HEK293 (cell line): ENCODE data around the gene KLK15.

ENCODE experiments used
- CTCF ChIA-PET: fragments of 350-600 bp; formaldehyde crosslinking; extraction: SDS; loops from one replicate; lab custom pipeline; 2021; ENCODE audit warnings: antibody characterized with exemption; lab: Yijun Ruan, JAX
- POLR2A ChIA-PET: fragments of 300-600 bp; formaldehyde crosslinking; extraction: SDS; loops from one replicate; lab custom pipeline; 2020; ENCODE audit warnings: antibody characterized with exemption, inconsistent platforms; lab: Yijun Ruan, JAX
- H3K27ac ChIP-seq: fragments of 200-500 bp; sonication (Bioruptor generic); 2 replicates; pipeline ENCODE4 v1.5.1; 2014; ENCODE audit warnings: low read depth, low read length, control low read depth, inconsistent platforms; ENCODE audit errors: extremely low read depth
- H3K36me3 ChIP-seq, 2 experiments: fragments of 200-500 bp in 1 of 2; sonication (Bioruptor generic) in 1 of 2; 1 replicate in 1 of 2; 2 replicates in 1 of 2; pipeline ENCODE4 v1.5.1; 2014 to 2017; ENCODE audit warnings: inconsistent platforms in 2 of 2, low read length in 2 of 2; ENCODE audit not compliant: control insufficient read depth in 2 of 2, insufficient read depth in 1 of 2
- H3K4me1 ChIP-seq: fragments of 200-500 bp; sonication (Bioruptor generic); 2 replicates; pipeline ENCODE4 v1.5.1; 2014; ENCODE audit warnings: mild to moderate bottlenecking, low read length, inconsistent platforms; ENCODE audit not compliant: control insufficient read depth, insufficient read depth
- H3K4me3 ChIP-seq: 2 replicates; pipeline ENCODE4 v1.5.1; 2011; ENCODE audit warnings: low read depth, mild to moderate bottlenecking, control low read depth, low read length, moderate library complexity
- H3K9me3 ChIP-seq: fragments of 200-500 bp; sonication (Bioruptor generic); 2 replicates; pipeline ENCODE4 v1.5.1; 2014; ENCODE audit warnings: low read depth, low read length, inconsistent platforms; ENCODE audit not compliant: control insufficient read depth, insufficient read depth
- HOXC10 ChIP-seq: sonication (generic); formaldehyde crosslinking; IDR thresholded peaks from 2 replicates; pipeline ENCODE4 v1.8.1; 2023; ENCODE audit warnings: mild to moderate bottlenecking, missing genetic modification reagents
- HOXD13 ChIP-seq: sonication (generic); formaldehyde crosslinking; IDR thresholded peaks from 2 replicates; pipeline ENCODE4 v1.8.0; 2022; ENCODE audit warnings: missing genetic modification reagents, borderline replicate concordance
- REPIN1 ChIP-seq: fragments of 450-650 bp; formaldehyde crosslinking; IDR thresholded peaks from 2 replicates; pipeline ENCODE4 v1.5.1; 2017; ENCODE audit warnings: missing biosample characterization, missing genetic modification characterization, low read depth
- SCRT2 ChIP-seq: fragments of 450-650 bp; formaldehyde crosslinking; IDR thresholded peaks from 2 replicates; pipeline ENCODE4 v1.5.1; 2016; ENCODE audit warnings: missing biosample characterization, missing genetic modification characterization
- TSHZ1 ChIP-seq: fragments of 450-650 bp; formaldehyde crosslinking; IDR thresholded peaks from 2 replicates; pipeline ENCODE4 v1.5.1; 2016; ENCODE audit warnings: missing biosample characterization, missing genetic modification characterization, borderline replicate concordance
- ZBTB26 ChIP-seq: fragments of 450-650 bp; formaldehyde crosslinking; optimal IDR thresholded peaks from 2 replicates; pipeline ENCODE3; 2016; ENCODE audit warnings: missing biosample characterization, mild to moderate bottlenecking, missing genetic modification characterization
- ZEB2 ChIP-seq: fragments of 450-650 bp; formaldehyde crosslinking; IDR thresholded peaks from 2 replicates; pipeline ENCODE4 v1.5.1; 2016; ENCODE audit warnings: missing biosample characterization, missing genetic modification characterization
- ZFP37 ChIP-seq: fragments of 450-650 bp; formaldehyde crosslinking; IDR thresholded peaks from 2 replicates; pipeline ENCODE4 v1.5.1; 2016; ENCODE audit warnings: missing biosample characterization, missing genetic modification characterization
- ZNF2 ChIP-seq: fragments of 450-650 bp; formaldehyde crosslinking; IDR thresholded peaks from 2 replicates; pipeline ENCODE4 v1.5.1; 2016; ENCODE audit warnings: missing biosample characterization, missing genetic modification characterization
- ZNF404 ChIP-seq: fragments of 450-650 bp; formaldehyde crosslinking; IDR thresholded peaks from 2 replicates; pipeline ENCODE4 v1.5.1; 2017; ENCODE audit warnings: missing biosample characterization, missing genetic modification characterization
- ZNF426 ChIP-seq: fragments of 450-650 bp; formaldehyde crosslinking; IDR thresholded peaks from 2 replicates; pipeline ENCODE4 v1.5.1; 2017; ENCODE audit warnings: missing biosample characterization, missing genetic modification characterization, mild to moderate bottlenecking, inconsistent platforms, moderate library complexity
- ZNF473 ChIP-seq: fragments of 450-650 bp; formaldehyde crosslinking; IDR thresholded peaks from 2 replicates; pipeline ENCODE4 v1.5.1; 2017; ENCODE audit warnings: missing biosample characterization, missing genetic modification characterization
- ZNF600 ChIP-seq: fragments of 450-650 bp; formaldehyde crosslinking; IDR thresholded peaks from 2 replicates; pipeline ENCODE4 v1.5.1; 2016; ENCODE audit warnings: missing biosample characterization, missing genetic modification characterization
- ZNF660 ChIP-seq: fragments of 450-650 bp; IDR thresholded peaks from 2 replicates; pipeline ENCODE4 v1.5.1; 2018; ENCODE audit warnings: missing biosample characterization, mild to moderate bottlenecking, missing genetic modification characterization
- ZNF664 ChIP-seq: fragments of 450-650 bp; formaldehyde crosslinking; IDR thresholded peaks from 2 replicates; pipeline ENCODE4 v1.5.1; 2016; ENCODE audit warnings: missing biosample characterization, missing genetic modification characterization
- ZNF76 ChIP-seq: fragments of 450-650 bp; formaldehyde crosslinking; IDR thresholded peaks from 2 replicates; pipeline ENCODE4; 2016; ENCODE audit warnings: low read depth, missing biosample characterization, missing genetic modification characterization, borderline replicate concordance
- ZNF768 ChIP-seq: fragments of 450-650 bp; formaldehyde crosslinking; IDR thresholded peaks from 2 replicates; pipeline ENCODE4 v1.5.1; 2018; ENCODE audit warnings: missing biosample characterization, mild to moderate bottlenecking, missing genetic modification characterization
- ZSCAN16 ChIP-seq: fragments of 450-650 bp; formaldehyde crosslinking; IDR thresholded peaks from 2 replicates; pipeline ENCODE4 v1.5.1; 2016; ENCODE audit warnings: missing biosample characterization, missing genetic modification characterization
- ZSCAN18 ChIP-seq: fragments of 450-650 bp; formaldehyde crosslinking; IDR thresholded peaks from 2 replicates; pipeline ENCODE4 v1.5.1; 2016; ENCODE audit warnings: missing biosample characterization, missing genetic modification characterization
- TF ChIP-seq, protein P1 (sequence below): fragments of 450-650 bp; formaldehyde crosslinking; IDR thresholded peaks from 2 replicates; pipeline ENCODE4 v1.5.1; 2017; ENCODE audit warnings: missing biosample characterization, missing genetic modification characterization
- TF ChIP-seq, protein P2 (sequence below): fragments of 450-650 bp; formaldehyde crosslinking; IDR thresholded peaks from 2 replicates; pipeline ENCODE4 v1.5.1; 2016; ENCODE audit warnings: missing biosample characterization, missing genetic modification characterization

KLK15 gene

DNA sequence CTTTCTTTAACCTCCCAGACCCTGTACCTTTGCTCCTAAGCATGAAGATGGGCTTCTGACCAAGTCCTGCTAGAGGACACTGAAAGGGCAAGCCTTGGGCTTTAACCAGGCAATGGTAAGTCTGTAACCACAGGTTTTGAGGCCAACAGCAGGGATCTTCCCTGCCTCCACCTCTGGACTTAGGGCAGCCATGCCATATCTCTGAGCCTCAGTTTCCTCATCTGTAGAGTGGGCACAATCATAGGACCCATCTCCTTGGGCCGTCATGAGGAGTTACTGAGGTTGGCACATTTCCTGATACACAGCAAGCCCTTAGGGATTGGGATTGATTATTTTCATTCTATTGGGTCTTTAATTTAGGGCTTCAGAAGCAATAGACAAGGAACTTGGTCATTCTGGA, 24.5 kb downstream of the KLK15 start (continued):
- TF ChIP-seq, protein P1, sequence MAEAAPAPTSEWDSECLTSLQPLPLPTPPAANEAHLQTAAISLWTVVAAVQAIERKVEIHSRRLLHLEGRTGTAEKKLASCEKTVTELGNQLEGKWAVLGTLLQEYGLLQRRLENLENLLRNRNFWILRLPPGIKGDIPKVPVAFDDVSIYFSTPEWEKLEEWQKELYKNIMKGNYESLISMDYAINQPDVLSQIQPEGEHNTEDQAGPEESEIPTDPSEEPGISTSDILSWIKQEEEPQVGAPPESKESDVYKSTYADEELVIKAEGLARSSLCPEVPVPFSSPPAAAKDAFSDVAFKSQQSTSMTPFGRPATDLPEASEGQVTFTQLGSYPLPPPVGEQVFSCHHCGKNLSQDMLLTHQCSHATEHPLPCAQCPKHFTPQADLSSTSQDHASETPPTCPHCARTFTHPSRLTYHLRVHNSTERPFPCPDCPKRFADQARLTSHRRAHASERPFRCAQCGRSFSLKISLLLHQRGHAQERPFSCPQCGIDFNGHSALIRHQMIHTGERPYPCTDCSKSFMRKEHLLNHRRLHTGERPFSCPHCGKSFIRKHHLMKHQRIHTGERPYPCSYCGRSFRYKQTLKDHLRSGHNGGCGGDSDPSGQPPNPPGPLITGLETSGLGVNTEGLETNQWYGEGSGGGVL (tag by site-specific recombination): no peak
- no peak for TF ChIP-seq ZNF473 (tag by site-specific recombination)
- TF ChIP-seq ZNF76 (tag by site-specific recombination): no peak
- no peak for TF ChIP-seq ZEB2
- TF ChIP-seq, protein P2, sequence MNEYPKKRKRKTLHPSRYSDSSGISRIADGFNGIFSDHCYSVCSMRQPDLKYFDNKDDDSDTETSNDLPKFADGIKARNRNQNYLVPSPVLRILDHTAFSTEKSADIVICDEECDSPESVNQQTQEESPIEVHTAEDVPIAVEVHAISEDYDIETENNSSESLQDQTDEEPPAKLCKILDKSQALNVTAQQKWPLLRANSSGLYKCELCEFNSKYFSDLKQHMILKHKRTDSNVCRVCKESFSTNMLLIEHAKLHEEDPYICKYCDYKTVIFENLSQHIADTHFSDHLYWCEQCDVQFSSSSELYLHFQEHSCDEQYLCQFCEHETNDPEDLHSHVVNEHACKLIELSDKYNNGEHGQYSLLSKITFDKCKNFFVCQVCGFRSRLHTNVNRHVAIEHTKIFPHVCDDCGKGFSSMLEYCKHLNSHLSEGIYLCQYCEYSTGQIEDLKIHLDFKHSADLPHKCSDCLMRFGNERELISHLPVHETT: no peak
- TF ChIP-seq ZNF404 (tag by site-specific recombination): no peak
- no peak for TF ChIP-seq ZNF664 (tag by site-specific recombination)

DNA sequence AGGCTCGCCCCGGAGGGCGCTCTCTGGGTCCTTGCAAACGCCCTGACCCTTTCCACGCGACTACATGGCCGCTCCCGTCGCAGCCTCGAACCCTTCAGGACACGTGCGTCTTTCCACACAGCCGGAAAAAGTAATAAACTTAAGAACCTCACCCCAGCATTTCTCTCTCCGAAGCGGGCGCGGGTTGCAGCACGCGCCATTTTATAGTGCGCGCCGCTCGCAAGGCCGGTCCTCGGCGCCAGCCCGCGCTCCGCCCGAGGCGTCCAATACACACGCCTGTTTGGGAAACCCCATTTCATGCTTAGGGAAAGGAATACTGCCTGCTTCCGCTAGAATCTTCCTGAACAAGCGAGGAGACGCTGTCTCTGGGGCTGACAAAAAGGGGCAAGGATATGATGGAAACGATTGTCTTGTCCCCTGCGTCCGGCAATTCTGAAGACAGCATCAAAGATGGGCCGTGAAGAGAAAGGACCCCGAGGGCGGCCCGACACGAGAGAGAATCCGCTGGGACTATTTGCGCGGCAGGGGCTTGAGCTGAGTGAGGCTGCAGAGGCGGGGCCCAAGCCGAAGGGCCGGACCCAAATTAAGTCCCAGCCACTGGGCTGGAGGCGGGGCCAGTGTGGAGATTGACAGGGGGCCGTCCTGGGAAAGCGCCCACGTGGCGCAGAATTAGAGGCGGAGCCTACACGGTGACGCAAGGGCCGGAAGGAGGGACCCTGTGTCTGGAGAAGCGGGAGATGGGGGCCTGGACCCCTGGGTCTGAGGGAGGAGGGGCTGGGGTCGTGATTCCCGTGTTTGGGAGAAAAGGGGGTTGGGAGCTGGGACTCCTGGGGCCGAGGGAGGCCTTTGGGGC, 28.7 kb downstream of the KLK15 start:
- CTCF ChIA-PET: interaction anchor here (0.7 to 6.5 kb wide), 5 partner anchors 22 to 279 kb away, joined by 3 to 52 read pairs (median 4); no protein-coding TSS in a partner anchor
- peaks cover 32 to 38% of the 10 kb centered on the region in 2 experiments for H3K36me3 ChIP-seq
- H3K4me1 ChIP-seq: peaks cover 11% of the 10 kb centered on the region
- peak overlapping the region; percentile 79 for H3K4me3 ChIP-seq
- peak overlapping the region; percentile 99 for H3K27ac ChIP-seq
- POLR2A ChIA-PET: interaction anchor here (0.6 to 5.3 kb wide), 42 partner anchors 9 to 601 kb away, joined by 3 to 85 read pairs (median 4); partner anchors contain the start of genes ACP4, CLEC11A, JOSD2 and KLK15
- H3K9me3 ChIP-seq: no peaks in the 10 kb centered on the region
- TF ChIP-seq ZSCAN16 (tag by site-specific recombination) (0 out of 2 replicates have a peak, but pooled peaks have one; percentile 33), ZNF600 (tag by site-specific recombination) (peak; percentile 58; the same call in 1 of the 2 replicates), ZNF2 (tag by site-specific recombination) (peak; percentile 75; the same call in 1 of the 2 replicates), ZFP37 (tag by site-specific recombination) (peak; percentile 97), ZNF768 (no peak; the same call in 1 of the 2 replicates), ZBTB26 (tag by site-specific recombination) (peak; percentile 95), ZSCAN18 (peak; percentile 89; the same call in 1 of the 2 replicates), HOXC10 (no peak), TSHZ1 (0 out of 2 replicates have a peak, but pooled peaks have one; percentile 7), ZNF426 (tag by site-specific recombination) (no peak), SCRT2 (no peak), HOXD13 (CRISPR knock-in tag) (peak; percentile 40; the same call in 1 of the 2 replicates), ZNF660 (tag by site-specific recombination) (peak; percentile 87), REPIN1 (tag by site-specific recombination) (0 out of 2 replicates have a peak, but pooled peaks have one; percentile 76)
